T follicular helper cell (primary cell): Measurements from ENCODE around the gene ADH1B.
"Not testable (repeated sequence)": the region's sequence is repeated elsewhere in the genome, so short reads cannot be mapped to it uniquely, and the experiment has no call there.

ENCODE experiments used
- DNase-seq: peaks from one replicate; pipeline ENCODE4 v3.0.0-alpha.2; 2020; ENCODE audit warnings: low read depth

Gene ADH1B

GRCh38 chr4:99324361-99324760 is 3.2 kb upstream of the ADH1B start:
- no peak for DNase-seq

- no peak for DNase-seq
Measured at GRCh38 chr4:99323756-99324155, 2.6 kb upstream of the ADH1B start.

- not testable (repeated sequence) for DNase-seq
Measured at GRCh38 chr4:99317811-99318210, 3.4 kb downstream of the ADH1B start.

- no peak for DNase-seq
Measured at GRCh38 chr4:99317354-99317753, 3.8 kb downstream of the ADH1B start.

GRCh38 chr4:99315839-99316238 is 5.4 kb downstream of the ADH1B start:
- DNase-seq = no peak

GRCh38 chr4:99314211-99314610 is 7.0 kb downstream of the ADH1B start:
- no peak for DNase-seq

- no peak for DNase-seq
Measured at GRCh38 chr4:99310389-99310788, 10.8 kb downstream of the ADH1B start.

GRCh38 chr4:99305638-99306400 is 15.4 kb downstream of the ADH1B start:
- DNase-seq = no peak

GRCh38 chr4:99301376-99302164 is 19.6 kb downstream of the ADH1B start:
- DNase-seq = no peak

GRCh38 chr4:99300934-99301333 is 20.3 kb downstream of the ADH1B start:
- no peak for DNase-seq

- DNase-seq = no peak
Measured at GRCh38 chr4:99293357-99293756, 27.8 kb downstream of the ADH1B start.

GRCh38 chr4:99290848-99291786 is 30.1 kb downstream of the ADH1B start, which contains the start of gene ADH1A:
Gene ADH1A, minus strand, starts transcription at chr4:99290985. Its CDS starts 71 bp downstream, at chr4:99290914.
- no peak for DNase-seq

GRCh38 chr4:99285387-99285786 is 35.8 kb downstream of the ADH1B start:
- DNase-seq = no peak

- DNase-seq = no peak
Measured at GRCh38 chr4:99282731-99283130, 38.5 kb downstream of the ADH1B start.

- no peak for DNase-seq
Measured at GRCh38 chr4:99281261-99281660, 39.9 kb downstream of the ADH1B start.

GRCh38 chr4:99276417-99276816 is 44.8 kb downstream of the ADH1B start:
- DNase-seq = no peak

- DNase-seq = no peak
Measured at GRCh38 chr4:99275885-99276284, 45.3 kb downstream of the ADH1B start.

- no peak for DNase-seq
Measured at GRCh38 chr4:99275050-99275449, 46.2 kb downstream of the ADH1B start.

- no peak for DNase-seq
Measured at GRCh38 chr4:99273704-99274103, 47.5 kb downstream of the ADH1B start.

- no peak for DNase-seq
Measured at GRCh38 chr4:99264927-99265326, 56.3 kb downstream of the ADH1B start.
